DND-41 (cell line): Measurements from ENCODE around the gene ACTA2.

Experiments
- ATAC-seq: fragments of 200-7000 bp; cut with Tn5 transposase; 3 replicates; pipeline ENCODE4 v1.9.1; 2021; ENCODE audit warnings: low read depth; ENCODE audit not compliant: insufficient read depth
- DNase-seq: peaks from one replicate; pipeline ENCODE4 v3.0.0-alpha.2; 2020
- H2AFZ ChIP-seq: 2 replicates; pipeline ENCODE4 v1.6.0; 2012; ENCODE audit warnings: low read depth, low read length
- H3K27ac ChIP-seq: 2 replicates; pipeline ENCODE4 v1.5.1; 2012; ENCODE audit warnings: low read length, inconsistent platforms
- H3K27me3 ChIP-seq: fragments of 200-600 bp; sonication (generic); 2 replicates; pipeline ENCODE4 v1.6.0; 2012; ENCODE audit warnings: low read length, mild to moderate bottlenecking, inconsistent platforms; ENCODE audit not compliant: insufficient read depth, poor library complexity
- H3K36me3 ChIP-seq: 2 replicates; pipeline ENCODE4 v1.5.1; 2012; ENCODE audit warnings: low read length, inconsistent platforms; ENCODE audit not compliant: insufficient read depth
- H3K4me1 ChIP-seq: 2 replicates; pipeline ENCODE4 v1.5.1; 2012; ENCODE audit warnings: mild to moderate bottlenecking, low read length; ENCODE audit not compliant: insufficient read depth
- H3K4me2 ChIP-seq: 2 replicates; pipeline ENCODE4 v1.6.0; 2012; ENCODE audit warnings: mild to moderate bottlenecking, moderate library complexity, low read length, inconsistent platforms; ENCODE audit not compliant: insufficient read depth
- H3K4me3 ChIP-seq, 2 experiments: fragments of 200-600 bp in 1 of 2; shearing (Covaris generic) in 1 of 2; 2 replicates each; pipeline ENCODE4 v1.5.1; 2012 to 2016; ENCODE audit warnings: inconsistent platforms in 2 of 2, low read length in 2 of 2, mild to moderate bottlenecking in 2 of 2, low read depth in 1 of 2, moderate library complexity in 1 of 2
- H3K79me2 ChIP-seq: 2 replicates; pipeline ENCODE4 v1.6.0; 2012; ENCODE audit warnings: low read length, inconsistent platforms; ENCODE audit not compliant: insufficient read depth
- H3K9ac ChIP-seq: 2 replicates; pipeline ENCODE4 v1.6.0; 2012; ENCODE audit warnings: low read depth, mild to moderate bottlenecking, inconsistent platforms, low read length, moderate library complexity
- H3K9me3 ChIP-seq: 2 replicates; pipeline ENCODE4 v1.5.1; 2012; ENCODE audit warnings: low read length, moderate library complexity, mild to moderate bottlenecking, inconsistent platforms; ENCODE audit not compliant: insufficient read depth, severe bottlenecking
- H4K20me1 ChIP-seq: 2 replicates; pipeline ENCODE4 v1.6.0; 2012; ENCODE audit warnings: low read length; ENCODE audit not compliant: insufficient read depth
- EZH2 ChIP-seq: IDR thresholded peaks from 3 replicates; pipeline ENCODE4 v1.6.1; 2012; ENCODE audit warnings: borderline replicate concordance, low read depth, mild to moderate bottlenecking, moderate library complexity, low read length, inconsistent platforms; ENCODE audit not compliant: severe bottlenecking
- TF ChIP-seq, protein P1 (sequence below): IDR thresholded peaks from 2 replicates; pipeline ENCODE4 v1.5.1; 2012; ENCODE audit warnings: borderline replicate concordance, low read length, moderate library complexity, mild to moderate bottlenecking; ENCODE audit not compliant: poor library complexity, severe bottlenecking; ENCODE audit errors: extremely low read depth

The ACTA2 gene

DNA sequence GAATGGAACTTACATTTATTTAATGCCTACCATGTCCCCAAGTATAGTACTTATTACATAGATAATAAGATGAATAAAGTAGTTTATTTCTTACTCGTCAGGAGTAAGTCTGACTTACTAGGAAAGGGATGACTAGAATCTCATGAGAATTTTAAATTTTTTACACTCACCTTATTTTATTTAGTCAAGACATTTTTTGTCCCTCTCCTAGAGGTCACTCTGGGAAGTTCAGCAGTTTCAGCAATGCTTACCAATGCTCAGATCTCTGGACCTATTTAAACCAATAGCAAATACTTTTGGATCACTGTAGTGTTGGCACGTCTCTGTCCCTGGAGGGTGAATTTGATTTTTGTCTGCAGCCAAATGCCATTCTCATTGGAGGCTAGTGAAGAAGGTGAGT is 10.7 kb upstream of the ACTA2 start:
- no peak for ATAC-seq
- no peak for DNase-seq
- Histone ChIP-seq H3K4me1 (peaks cover 10% of the 10 kb centered on the region), H3K79me2 (no peaks in the 10 kb centered on the region), H3K4me3 (no peak overlapping the region), H3K27me3 (no peaks in the 10 kb centered on the region), H3K27ac (no peak overlapping the region), H3K9ac (no peak overlapping the region), H4K20me1 (no peaks in the 10 kb centered on the region), H3K9me3 (no peaks in the 10 kb centered on the region), H2AFZ (no peak overlapping the region), H3K36me3 (no peaks in the 10 kb centered on the region), H3K4me2 (no peak overlapping the region)
- TF ChIP-seq, protein P1, sequence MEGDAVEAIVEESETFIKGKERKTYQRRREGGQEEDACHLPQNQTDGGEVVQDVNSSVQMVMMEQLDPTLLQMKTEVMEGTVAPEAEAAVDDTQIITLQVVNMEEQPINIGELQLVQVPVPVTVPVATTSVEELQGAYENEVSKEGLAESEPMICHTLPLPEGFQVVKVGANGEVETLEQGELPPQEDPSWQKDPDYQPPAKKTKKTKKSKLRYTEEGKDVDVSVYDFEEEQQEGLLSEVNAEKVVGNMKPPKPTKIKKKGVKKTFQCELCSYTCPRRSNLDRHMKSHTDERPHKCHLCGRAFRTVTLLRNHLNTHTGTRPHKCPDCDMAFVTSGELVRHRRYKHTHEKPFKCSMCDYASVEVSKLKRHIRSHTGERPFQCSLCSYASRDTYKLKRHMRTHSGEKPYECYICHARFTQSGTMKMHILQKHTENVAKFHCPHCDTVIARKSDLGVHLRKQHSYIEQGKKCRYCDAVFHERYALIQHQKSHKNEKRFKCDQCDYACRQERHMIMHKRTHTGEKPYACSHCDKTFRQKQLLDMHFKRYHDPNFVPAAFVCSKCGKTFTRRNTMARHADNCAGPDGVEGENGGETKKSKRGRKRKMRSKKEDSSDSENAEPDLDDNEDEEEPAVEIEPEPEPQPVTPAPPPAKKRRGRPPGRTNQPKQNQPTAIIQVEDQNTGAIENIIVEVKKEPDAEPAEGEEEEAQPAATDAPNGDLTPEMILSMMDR: peak; percentile 3
- no peak for TF ChIP-seq EZH2

DNA sequence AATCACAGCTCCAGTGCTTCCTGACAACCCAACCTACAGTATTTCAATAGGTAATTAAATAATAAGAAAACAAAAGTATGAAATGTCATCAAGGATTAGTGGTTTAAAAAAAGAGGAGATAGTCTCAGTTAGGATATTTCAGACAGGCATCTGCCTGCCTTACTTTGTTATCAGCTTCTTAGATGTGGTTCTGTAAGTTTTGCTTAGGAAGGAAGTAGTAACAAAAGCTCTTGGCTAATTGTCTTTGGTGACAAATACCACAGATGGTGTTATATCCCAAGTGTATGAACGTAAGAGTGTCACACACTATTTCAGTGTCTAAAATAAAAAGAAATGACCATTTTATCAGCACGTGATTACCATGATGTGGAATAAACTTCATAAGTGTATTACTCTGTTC is 9.8 kb upstream of the ACTA2 start:
- H3K4me3 ChIP-seq: no peak overlapping the region
- no peaks in the 10 kb centered on the region for H3K79me2 ChIP-seq
- H3K4me1 ChIP-seq: peaks cover 10% of the 10 kb centered on the region
- no peak overlapping the region for H3K27ac ChIP-seq
- H2AFZ ChIP-seq: no peak overlapping the region
- H3K27me3 ChIP-seq: no peaks in the 10 kb centered on the region
- DNase-seq: no peak
- H3K9ac ChIP-seq: no peak overlapping the region
- H3K36me3 ChIP-seq: no peaks in the 10 kb centered on the region
- no peak for TF ChIP-seq EZH2
- TF ChIP-seq, protein P1: no peak
- H3K9me3 ChIP-seq: no peaks in the 10 kb centered on the region
- no peaks in the 10 kb centered on the region for H4K20me1 ChIP-seq
- H3K4me2 ChIP-seq: no peak overlapping the region
- peak; percentile 96 for ATAC-seq

DNA sequence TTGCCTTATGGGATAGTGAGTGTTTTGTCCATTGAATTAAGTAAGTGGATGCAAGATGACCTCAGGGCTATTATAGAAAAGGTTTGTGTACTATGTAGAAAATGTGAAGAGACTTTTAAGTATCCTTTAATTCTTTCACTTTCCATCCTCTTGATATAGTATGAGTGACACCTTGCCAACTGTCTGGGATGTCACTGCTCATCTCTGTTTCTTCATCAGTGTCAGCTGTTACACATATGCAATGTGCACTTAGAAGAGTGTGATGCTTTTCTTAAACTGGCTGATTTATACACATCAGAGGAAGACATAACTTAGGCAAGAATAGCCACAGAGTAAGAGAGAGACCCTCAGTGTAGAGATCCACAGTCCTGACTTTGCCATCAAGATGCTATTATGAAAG is 8.7 kb upstream of the ACTA2 start:
- Histone ChIP-seq H3K4me1 (peaks cover 10% of the 10 kb centered on the region), H3K9me3 (no peaks in the 10 kb centered on the region), H3K27me3 (no peaks in the 10 kb centered on the region), H2AFZ (no peak overlapping the region), H3K79me2 (no peaks in the 10 kb centered on the region), H3K4me3 (no peak overlapping the region), H3K27ac (no peak overlapping the region), H4K20me1 (no peaks in the 10 kb centered on the region), H3K36me3 (no peaks in the 10 kb centered on the region), H3K4me2 (no peak overlapping the region), H3K9ac (no peak overlapping the region)
- TF ChIP-seq, protein P1: no peak
- no peak for TF ChIP-seq EZH2
- DNase-seq (no peak), ATAC-seq (no peak)

DNA sequence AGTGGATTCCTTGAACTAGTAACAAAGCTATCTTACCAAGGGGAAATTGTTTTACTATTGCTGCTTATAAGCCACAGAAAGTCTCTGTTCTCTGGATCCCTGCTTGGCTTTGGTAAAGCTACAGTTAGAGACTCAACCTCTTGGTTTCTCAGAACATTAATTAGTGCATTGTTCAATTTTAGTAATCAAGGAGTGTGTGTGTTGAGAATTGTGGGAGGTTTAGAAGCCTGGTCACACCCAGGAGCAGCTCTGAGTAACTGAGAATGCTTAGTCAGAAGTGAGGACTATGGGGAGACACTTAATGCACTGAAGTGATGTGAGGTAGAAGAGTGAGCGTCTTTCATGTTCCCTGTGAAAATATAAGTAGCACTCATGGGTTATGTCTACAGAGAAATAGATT is 8.2 kb upstream of the ACTA2 start:
- Histone ChIP-seq H4K20me1 (no peaks in the 10 kb centered on the region), H3K36me3 (no peaks in the 10 kb centered on the region), H3K9me3 (no peaks in the 10 kb centered on the region), H3K79me2 (no peaks in the 10 kb centered on the region), H3K4me3 (no peak overlapping the region), H3K4me1 (peaks cover 10% of the 10 kb centered on the region), H3K27ac (no peak overlapping the region), H3K9ac (no peak overlapping the region), H3K4me2 (no peak overlapping the region), H3K27me3 (no peaks in the 10 kb centered on the region), H2AFZ (no peak overlapping the region)
- TF ChIP-seq EZH2: no peak
- TF ChIP-seq, protein P1: no peak
- ATAC-seq: no peak
- DNase-seq: no peak
